HepG2 (cell line): Measurements from ENCODE around the gene SLC66A3. TPM values are rescaled to one million over a fixed set of nuclear protein-coding genes. Genes with fewer than 3 reads are reported as not detected.
A peak's percentile ranks its signal among the peaks of the same experiment; 100 is the strongest.

Source experiments
- ATF3 ChIP-seq: sonication (generic); formaldehyde crosslinking; IDR thresholded peaks from 2 replicates; pipeline ENCODE4 v1.4.0; 2020; ENCODE audit warnings: missing genetic modification reagents
- KMT2A ChIP-seq: sonication (generic); formaldehyde crosslinking; IDR thresholded peaks from 2 replicates; pipeline ENCODE4 v1.4.0; 2020; ENCODE audit warnings: missing genetic modification reagents
- MBNL3 ChIP-seq: fragments of 250-450 bp; sonication (Bioruptor Pico); conservative IDR thresholded peaks from 2 replicates; pipeline ENCODE4 v1.8.0; 2022; ENCODE audit warnings: mild to moderate bottlenecking, inconsistent platforms
- MED1 ChIP-seq: sonication (generic); formaldehyde crosslinking; IDR thresholded peaks from 2 replicates; pipeline ENCODE4 v1.4.0; 2020; ENCODE audit warnings: missing genetic modification reagents
- NR2F1 ChIP-seq, 2 experiments: fragments of 450-650 bp in 1 of 2; formaldehyde crosslinking in 1 of 2; IDR thresholded peaks; 2 replicates each; pipeline versions ENCODE4 v1.5.0 to v1.6.1; 2016 to 2020; ENCODE audit warnings: mild to moderate bottlenecking in 1 of 2, missing compliant biosample characterization in 1 of 2, missing genetic modification reagents in 1 of 2, moderate library complexity in 1 of 2
- PAX8 ChIP-seq: sonication (generic); formaldehyde crosslinking; IDR thresholded peaks from 2 replicates; pipeline ENCODE4 v1.8.0; 2022; ENCODE audit warnings: mild to moderate bottlenecking, missing genetic modification reagents, borderline replicate concordance
- PAXIP1 ChIP-seq: sonication (generic); formaldehyde crosslinking; conservative IDR thresholded peaks from 2 replicates; pipeline ENCODE4 v1.4.0; 2020; ENCODE audit warnings: mild to moderate bottlenecking, missing genetic modification reagents, moderate library complexity
- PBX3 ChIP-seq: sonication (generic); formaldehyde crosslinking; IDR thresholded peaks from 2 replicates; pipeline ENCODE4 v1.8.1; 2023; ENCODE audit warnings: missing genetic modification reagents, inconsistent platforms, borderline replicate concordance
- SCMH1 ChIP-seq: sonication (generic); formaldehyde crosslinking; IDR thresholded peaks from 2 replicates; pipeline ENCODE4 v1.9.0; 2021; ENCODE audit warnings: missing genetic modification reagents, mild to moderate bottlenecking, borderline replicate concordance
- SMARCE1 ChIP-seq: fragments of 450-650 bp; IDR thresholded peaks from 2 replicates; pipeline ENCODE4 v1.6.1; 2017; ENCODE audit warnings: borderline replicate concordance
- SNAPC4 ChIP-seq: sonication (generic); formaldehyde crosslinking; IDR thresholded peaks from 2 replicates; pipeline ENCODE4 v1.4.0; 2020; ENCODE audit warnings: mild to moderate bottlenecking, missing genetic modification reagents
- STAT5B ChIP-seq: sonication (generic); formaldehyde crosslinking; IDR thresholded peaks from 2 replicates; pipeline ENCODE4 v1.4.0; 2020; ENCODE audit warnings: missing genetic modification reagents
- TRIM24 ChIP-seq: sonication (generic); formaldehyde crosslinking; IDR thresholded peaks from 2 replicates; pipeline ENCODE4 v1.8.0; 2022; ENCODE audit warnings: mild to moderate bottlenecking, missing genetic modification reagents
- U2AF2 ChIP-seq: fragments of 200-400 bp; formaldehyde crosslinking; IDR thresholded peaks from 2 replicates; pipeline ENCODE4 v1.6.1; 2017; ENCODE audit warnings: low read depth, mild to moderate bottlenecking, low read length
- ZNF143 ChIP-seq: sonication (generic); formaldehyde crosslinking; IDR thresholded peaks from 2 replicates; pipeline ENCODE4 v1.4.0; 2020; ENCODE audit warnings: missing genetic modification reagents
- ZNF251 ChIP-seq: sonication (generic); formaldehyde crosslinking; IDR thresholded peaks from 2 replicates; pipeline ENCODE4 v1.9.0; 2021; ENCODE audit warnings: mild to moderate bottlenecking, missing genetic modification reagents
- ZNF296 ChIP-seq: sonication (generic); formaldehyde crosslinking; conservative IDR thresholded peaks from 2 replicates; pipeline ENCODE4 v1.5.0; 2020; ENCODE audit warnings: mild to moderate bottlenecking, missing genetic modification reagents
- ZNF383 ChIP-seq: sonication (generic); formaldehyde crosslinking; IDR thresholded peaks from 2 replicates; pipeline ENCODE4 v1.4.0; 2020; ENCODE audit warnings: missing genetic modification reagents, mild to moderate bottlenecking, borderline replicate concordance
- ZNF510 ChIP-seq: sonication (generic); formaldehyde crosslinking; IDR thresholded peaks from 2 replicates; pipeline ENCODE4 v1.4.0; 2020; ENCODE audit warnings: low read depth, mild to moderate bottlenecking, missing genetic modification reagents
- ZNF841 ChIP-seq: sonication (generic); formaldehyde crosslinking; IDR thresholded peaks from 2 replicates; pipeline ENCODE4 v1.8.1; 2023; ENCODE audit warnings: missing genetic modification reagents, borderline replicate concordance
- polyA plus RNA-seq, 8 experiments: library from polyadenylated mRNA; depleted of rRNA in 3 of 8; stranded (reverse) in 7 of 8; unstranded in 1 of 8; fragments of >200 nt; fragmentation: Illumina TruSeq in 4 of 8; extraction: Trizol in 4 of 8; gene quantifications; 2 replicates each; pipeline versions ENCODE4 v1.2.1 to v1.2.3, GENCODE V29; 2011 to 2016; ENCODE audit warnings: low read depth in 4 of 8, missing spikeins in 1 of 8, mixed read lengths in 1 of 8; ENCODE audit not compliant: insufficient read depth in 1 of 8
- total RNA-seq, 5 experiments: library from RNA; depleted of rRNA; stranded (reverse); fragments of >200 nt; fragmentation: Illumina TruSeq; extraction: Trizol; gene quantifications; 2 replicates each; pipeline ENCODE4 v1.2.3, GENCODE V29; 2016; ENCODE audit warnings: low read depth in 1 of 5

Gene SLC66A3
- total and polyA plus RNA-seq, 2 of the 13 experiments (the other 11 are each of a cell fraction or from before 2014, with no cell fraction given): 2.2 to 3.7 TPM

GRCh38 chr2:11133238-11133935, 21.9 kb upstream of the SLC66A3 start (continued):
- TF ChIP-seq SNAPC4 (CRISPR knock-in tag): no peak
- no peak for TF ChIP-seq SMARCE1
- TF ChIP-seq SCMH1: no peak
- no peak for TF ChIP-seq MBNL3 (CRISPR knock-in tag)
- no peak for TF ChIP-seq ZNF143 (CRISPR knock-in tag)
- TF ChIP-seq PAXIP1 (CRISPR knock-in tag): no peak
- TF ChIP-seq ZNF841 (CRISPR knock-in tag): no peak
- 0 out of 2 replicates have a peak, but pooled peaks have one; percentile 35 for TF ChIP-seq KMT2A (CRISPR knock-in tag)
- no peak for TF ChIP-seq NR2F1 (CRISPR knock-in tag; IDR thresholded peaks at IDR 0.05)
- no peak for TF ChIP-seq PBX3 (CRISPR knock-in tag)
- peak; percentile 17; the same call in 1 of the 2 replicates for TF ChIP-seq ZNF296 (CRISPR knock-in tag)
- TF ChIP-seq ATF3 (CRISPR knock-in tag): peak; percentile 53; the same call in 1 of the 2 replicates
- TF ChIP-seq TRIM24 (CRISPR knock-in tag): no peak
- no peak for TF ChIP-seq STAT5B (CRISPR knock-in tag)
- no peak for TF ChIP-seq ZNF510 (CRISPR knock-in tag)
- no peak for TF ChIP-seq ZNF383 (CRISPR knock-in tag)
- TF ChIP-seq PAX8: 0 out of 2 replicates have a peak, but pooled peaks have one; percentile 64
- no peak for TF ChIP-seq ZNF251 (CRISPR knock-in tag)
- TF ChIP-seq MED1 (CRISPR knock-in tag): no peak
- TF ChIP-seq U2AF2: no peak
